GM20000 (cell line): Measurements from ENCODE around the gene PCBP2.

Experiments used
- DNase-seq: peaks from one replicate; pipeline ENCODE4 v3.0.0; 2012; ENCODE audit warnings: low spot score
- TF ChIP-seq, protein P1 (sequence below): IDR thresholded peaks from 2 replicates; pipeline ENCODE4 v1.5.1; 2012; ENCODE audit warnings: mild to moderate bottlenecking, control low read depth; ENCODE audit errors: extremely low read depth, missing control alignments

Gene PCBP2

GRCh38 chr12:53493610-53494391, 41.9 kb downstream of the PCBP2 start:
- TF ChIP-seq, protein P1, sequence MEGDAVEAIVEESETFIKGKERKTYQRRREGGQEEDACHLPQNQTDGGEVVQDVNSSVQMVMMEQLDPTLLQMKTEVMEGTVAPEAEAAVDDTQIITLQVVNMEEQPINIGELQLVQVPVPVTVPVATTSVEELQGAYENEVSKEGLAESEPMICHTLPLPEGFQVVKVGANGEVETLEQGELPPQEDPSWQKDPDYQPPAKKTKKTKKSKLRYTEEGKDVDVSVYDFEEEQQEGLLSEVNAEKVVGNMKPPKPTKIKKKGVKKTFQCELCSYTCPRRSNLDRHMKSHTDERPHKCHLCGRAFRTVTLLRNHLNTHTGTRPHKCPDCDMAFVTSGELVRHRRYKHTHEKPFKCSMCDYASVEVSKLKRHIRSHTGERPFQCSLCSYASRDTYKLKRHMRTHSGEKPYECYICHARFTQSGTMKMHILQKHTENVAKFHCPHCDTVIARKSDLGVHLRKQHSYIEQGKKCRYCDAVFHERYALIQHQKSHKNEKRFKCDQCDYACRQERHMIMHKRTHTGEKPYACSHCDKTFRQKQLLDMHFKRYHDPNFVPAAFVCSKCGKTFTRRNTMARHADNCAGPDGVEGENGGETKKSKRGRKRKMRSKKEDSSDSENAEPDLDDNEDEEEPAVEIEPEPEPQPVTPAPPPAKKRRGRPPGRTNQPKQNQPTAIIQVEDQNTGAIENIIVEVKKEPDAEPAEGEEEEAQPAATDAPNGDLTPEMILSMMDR, result no peak
- DNase-seq, result no peak

DNA sequence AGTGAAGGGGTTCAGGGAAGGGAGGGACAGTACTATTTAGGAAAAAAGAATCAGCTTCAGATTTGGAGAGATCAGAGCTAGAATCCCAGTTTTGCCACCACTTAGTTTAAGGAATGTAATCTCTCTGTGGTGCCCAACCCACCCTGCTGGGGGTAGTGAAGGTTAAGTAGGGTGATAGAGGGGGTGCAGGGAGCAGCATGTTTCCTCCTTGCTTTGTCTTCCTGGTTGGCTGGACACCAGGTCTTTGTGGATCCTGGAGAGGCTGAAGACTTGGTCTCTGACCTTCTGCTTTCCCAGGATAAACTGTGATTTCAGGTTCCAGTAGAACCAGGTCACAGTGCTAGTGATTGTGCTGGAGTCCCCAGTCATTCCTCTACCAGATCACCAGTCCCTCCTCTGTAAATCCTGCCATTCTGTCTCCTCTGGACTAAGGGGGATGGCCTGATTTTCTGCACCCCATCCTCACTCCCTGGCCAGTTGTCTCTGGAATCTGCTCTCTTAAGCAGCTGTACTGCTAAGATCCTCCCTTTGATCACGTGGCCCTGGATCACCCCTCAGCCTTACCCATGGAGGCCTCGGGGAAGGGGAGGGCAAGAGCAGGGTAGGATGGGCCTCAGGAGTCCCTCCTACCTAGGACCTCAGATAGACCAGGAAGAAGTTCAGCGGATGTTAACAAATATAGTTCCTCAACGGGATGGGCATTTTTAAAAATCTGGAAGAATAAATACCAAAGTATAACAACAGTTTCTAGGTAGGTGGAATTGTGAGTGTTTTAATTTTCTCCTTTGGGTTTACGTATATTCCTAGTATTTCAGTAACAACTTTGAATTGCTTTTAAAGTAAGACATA, 44.2 kb downstream of the PCBP2 start:
- no peak for DNase-seq
- TF ChIP-seq, protein P1, result no peak

DNA sequence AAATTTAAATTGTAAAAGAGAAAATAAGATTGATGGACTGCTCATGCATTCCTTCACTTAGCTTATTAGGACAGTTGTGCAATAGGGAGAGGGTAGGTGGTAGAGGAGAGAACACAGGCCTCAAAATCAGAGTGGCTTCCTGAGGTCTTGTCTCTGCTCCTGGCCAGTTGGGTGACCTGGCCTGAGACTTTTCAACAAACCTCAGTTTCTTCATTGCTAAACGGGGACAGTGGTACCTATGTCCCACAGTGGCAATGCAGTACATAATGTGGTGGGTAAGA, 44.8 kb downstream of the PCBP2 start:
- TF ChIP-seq, protein P1, result no peak
- DNase-seq, result no peak

- no peak for DNase-seq
- TF ChIP-seq, protein P1, result no peak
Measured at GRCh38 chr12:53497461-53497860, 45.6 kb downstream of the PCBP2 start.

DNA sequence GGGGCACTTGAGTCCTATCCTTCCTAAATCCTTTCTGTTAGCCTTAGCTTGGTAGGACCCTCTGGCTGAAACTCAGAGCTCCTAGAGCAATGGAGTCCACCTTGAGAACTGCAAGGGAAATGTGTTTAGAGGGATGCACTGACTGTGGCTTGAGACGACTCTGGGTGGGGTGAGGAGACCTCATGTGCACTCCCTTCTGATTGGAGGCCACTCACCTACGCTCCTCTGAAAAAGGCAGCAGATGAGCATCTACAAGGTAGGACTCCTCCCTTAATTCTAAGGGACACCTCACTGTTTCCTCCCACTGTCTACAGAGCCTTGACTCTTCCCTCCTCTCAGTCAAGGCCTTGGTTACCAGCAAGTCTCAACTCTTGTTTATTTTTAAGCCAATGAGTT, 46.3 kb downstream of the PCBP2 start:
- DNase-seq, result no peak
- TF ChIP-seq, protein P1, result no peak

GRCh38 chr12:53499266-53500141, 47.6 kb downstream of the PCBP2 start, which contains the start of gene MAP3K12:
Gene MAP3K12, minus strand, starts transcription at chr12:53499458. Its CDS starts 12,067 bp downstream, at chr12:53487391.
- DNase-seq, result peak; percentile 65
- TF ChIP-seq, protein P1, result peak; percentile 24
